Measurements from ENCODE around the gene FABP1.

- TF ChIP-seq CTCF (IDR thresholded peaks at IDR 0.05) (no peak), EP300 (IDR thresholded peaks at IDR 0.05) (no peak), POLR2A (IDR thresholded peaks at IDR 0.05) (no peak)
Measured at GRCh38 chr2:88141952-88142351, 14.1 kb upstream of the FABP1 start.
